ENCODE data around the gene CDRT15.
"Not testable (repeated sequence)": the region's sequence is repeated elsewhere in the genome, so short reads cannot be mapped to it uniquely, and the experiment has no call there.

CDRT15 gene

DNA sequence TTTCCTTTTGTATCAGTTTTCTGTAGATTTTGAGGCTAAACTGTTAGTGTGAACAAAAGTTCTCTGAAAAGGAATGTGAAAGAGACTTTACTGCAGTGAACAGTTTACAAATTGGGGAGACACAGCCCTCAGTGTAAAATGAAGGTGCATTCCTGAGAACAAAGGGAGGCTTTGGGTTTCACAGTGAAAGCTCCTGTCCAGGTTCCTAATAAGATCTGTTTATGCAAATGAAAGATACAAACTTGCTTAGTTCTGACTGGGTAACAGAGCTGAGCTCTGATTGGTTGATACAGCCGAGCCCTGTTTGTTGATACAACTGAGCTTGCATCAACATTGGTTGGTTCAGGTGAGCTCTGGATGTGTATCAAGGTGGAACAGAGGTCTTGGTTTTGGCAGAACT lies 8.3 kb upstream of the CDRT15 start:
- Histone ChIP-seq H3K4me1 (ENCODE audit: low read depth, poor library complexity, severe bottlenecking) (no peaks in the 10 kb centered on the region), H3K4me2 (no peak overlapping the region), H3K36me3 (ENCODE audit: insufficient read depth) (no peaks in the 10 kb centered on the region), H4K20me1 (ENCODE audit: insufficient read depth) (no peaks in the 10 kb centered on the region), H3K4me3 (IDR thresholded peaks at IDR 0.05; ENCODE audit: insufficient read depth, low read depth, low read length) (no peak overlapping the region), H3K27ac (no peak overlapping the region), H3K27me3 (ENCODE audit: insufficient read depth, low read depth) (no peaks in the 10 kb centered on the region), H2AFZ (ENCODE audit: low read depth) (no peak overlapping the region), H3K79me2 (ENCODE audit: insufficient read depth, low read depth) (no peaks in the 10 kb centered on the region), H3K9ac (no peak overlapping the region)
- TF ChIP-seq, protein P1, sequence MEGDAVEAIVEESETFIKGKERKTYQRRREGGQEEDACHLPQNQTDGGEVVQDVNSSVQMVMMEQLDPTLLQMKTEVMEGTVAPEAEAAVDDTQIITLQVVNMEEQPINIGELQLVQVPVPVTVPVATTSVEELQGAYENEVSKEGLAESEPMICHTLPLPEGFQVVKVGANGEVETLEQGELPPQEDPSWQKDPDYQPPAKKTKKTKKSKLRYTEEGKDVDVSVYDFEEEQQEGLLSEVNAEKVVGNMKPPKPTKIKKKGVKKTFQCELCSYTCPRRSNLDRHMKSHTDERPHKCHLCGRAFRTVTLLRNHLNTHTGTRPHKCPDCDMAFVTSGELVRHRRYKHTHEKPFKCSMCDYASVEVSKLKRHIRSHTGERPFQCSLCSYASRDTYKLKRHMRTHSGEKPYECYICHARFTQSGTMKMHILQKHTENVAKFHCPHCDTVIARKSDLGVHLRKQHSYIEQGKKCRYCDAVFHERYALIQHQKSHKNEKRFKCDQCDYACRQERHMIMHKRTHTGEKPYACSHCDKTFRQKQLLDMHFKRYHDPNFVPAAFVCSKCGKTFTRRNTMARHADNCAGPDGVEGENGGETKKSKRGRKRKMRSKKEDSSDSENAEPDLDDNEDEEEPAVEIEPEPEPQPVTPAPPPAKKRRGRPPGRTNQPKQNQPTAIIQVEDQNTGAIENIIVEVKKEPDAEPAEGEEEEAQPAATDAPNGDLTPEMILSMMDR (conservative IDR thresholded peaks at IDR 0.05; ENCODE audit: low read depth, low read length) = no peak

DNA sequence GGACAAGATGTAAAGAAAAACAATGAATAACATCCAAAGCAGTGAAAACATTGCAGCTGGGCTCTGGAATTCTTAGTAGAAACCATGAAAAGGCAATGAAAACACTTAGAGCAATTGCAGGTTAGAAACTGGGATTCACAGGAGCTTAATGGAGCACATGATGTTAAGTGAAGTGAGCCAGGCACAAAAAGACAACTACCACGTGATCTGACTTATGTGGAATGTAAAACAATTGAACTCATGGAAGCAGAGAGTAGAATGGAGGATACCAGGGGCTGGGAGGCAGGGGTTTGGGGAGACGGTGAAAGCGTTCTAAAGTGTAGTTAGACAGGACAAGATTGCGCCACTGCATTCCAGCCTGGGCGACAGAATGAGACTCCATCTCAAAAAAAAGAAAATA lies 2.6 kb upstream of the CDRT15 start:
- not testable (repeated sequence) for H3K27ac ChIP-seq; H2AFZ ChIP-seq (ENCODE audit: low read depth); H4K20me1 ChIP-seq (ENCODE audit: insufficient read depth); H3K79me2 ChIP-seq (ENCODE audit: insufficient read depth, low read depth); H3K4me3 ChIP-seq (IDR thresholded peaks at IDR 0.05; ENCODE audit: insufficient read depth, low read depth, low read length); H3K36me3 ChIP-seq (ENCODE audit: insufficient read depth); H3K4me1 ChIP-seq (ENCODE audit: low read depth, poor library complexity, severe bottlenecking); H3K9ac ChIP-seq; H3K4me2 ChIP-seq; H3K27me3 ChIP-seq (ENCODE audit: insufficient read depth, low read depth)

DNA sequence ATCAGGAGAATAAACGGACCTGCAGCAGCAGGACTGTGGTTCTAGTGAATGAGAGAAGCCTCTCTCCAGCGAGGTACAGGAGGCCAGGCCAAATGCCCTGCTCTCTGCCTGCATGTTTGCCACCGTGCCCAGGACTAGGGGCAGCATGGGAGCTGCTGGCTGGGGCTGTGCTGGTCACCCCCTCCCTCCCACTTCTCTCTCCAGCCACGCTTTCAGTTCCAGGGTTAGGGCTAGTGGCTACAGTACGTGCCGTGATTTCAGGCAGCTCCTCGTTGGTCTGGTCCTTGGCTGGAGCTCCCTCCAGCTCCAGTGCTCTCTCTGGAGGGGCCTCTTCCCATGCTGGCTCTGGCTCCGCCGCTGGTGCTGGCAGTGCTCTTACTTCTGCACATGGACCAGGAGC lies 630 bp downstream of the CDRT15 start:
- not testable (repeated sequence) for H3K36me3 ChIP-seq (ENCODE audit: insufficient read depth); H3K4me3 ChIP-seq (IDR thresholded peaks at IDR 0.05; ENCODE audit: insufficient read depth, low read depth, low read length); H3K9ac ChIP-seq; H3K4me2 ChIP-seq; H3K27ac ChIP-seq; H2AFZ ChIP-seq (ENCODE audit: low read depth); H3K4me1 ChIP-seq (ENCODE audit: low read depth, poor library complexity, severe bottlenecking); H4K20me1 ChIP-seq (ENCODE audit: insufficient read depth); H3K79me2 ChIP-seq (ENCODE audit: insufficient read depth, low read depth); H3K27me3 ChIP-seq (ENCODE audit: insufficient read depth, low read depth)

DNA sequence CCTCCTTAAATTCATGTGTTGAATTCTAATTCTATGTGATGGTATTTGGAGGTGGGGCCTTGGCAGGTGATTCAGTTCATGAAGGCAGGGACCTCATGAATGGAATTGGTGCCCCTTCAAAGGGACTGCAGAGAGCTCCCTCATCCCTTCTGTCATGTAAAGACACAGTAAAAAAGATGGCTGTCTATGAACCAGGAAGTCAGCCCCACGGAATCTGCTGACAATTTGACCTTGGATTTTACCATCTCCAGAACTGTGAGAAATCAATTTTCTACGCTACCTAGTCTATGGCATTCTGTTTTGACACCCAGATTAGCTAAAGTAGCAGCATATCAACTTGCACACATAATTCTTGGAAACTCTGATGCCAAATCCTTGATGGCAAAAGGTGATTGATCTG lies 1.6 kb downstream of the CDRT15 start:
- not testable (repeated sequence) for H3K79me2 ChIP-seq (ENCODE audit: insufficient read depth, low read depth); H3K9ac ChIP-seq; H3K36me3 ChIP-seq (ENCODE audit: insufficient read depth); H3K27me3 ChIP-seq (ENCODE audit: insufficient read depth, low read depth); H3K4me3 ChIP-seq (IDR thresholded peaks at IDR 0.05; ENCODE audit: insufficient read depth, low read depth, low read length); H2AFZ ChIP-seq (ENCODE audit: low read depth); H4K20me1 ChIP-seq (ENCODE audit: insufficient read depth); H3K4me2 ChIP-seq; H3K4me1 ChIP-seq (ENCODE audit: low read depth, poor library complexity, severe bottlenecking); H3K27ac ChIP-seq

DNA sequence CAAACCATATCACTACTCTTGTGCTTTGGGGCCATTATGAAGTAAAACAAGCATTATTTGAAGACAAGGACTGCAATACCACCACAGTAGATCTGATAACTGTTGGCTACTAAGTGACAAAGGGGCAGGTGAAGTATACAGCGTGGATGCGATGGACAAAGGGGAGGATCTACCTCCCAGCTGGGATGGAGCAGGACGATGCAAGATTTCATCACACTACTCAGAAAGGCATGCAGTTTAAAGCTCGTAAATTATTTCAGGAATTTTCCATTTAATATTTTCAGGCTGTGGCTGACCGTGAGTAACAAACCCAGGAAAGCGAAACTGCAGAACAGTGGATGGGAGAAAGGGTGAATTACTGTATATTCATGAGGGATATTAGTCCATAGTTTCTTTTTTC lies 5.5 kb downstream of the CDRT15 start:
- not testable (repeated sequence) for H3K36me3 ChIP-seq (ENCODE audit: insufficient read depth); H3K4me2 ChIP-seq; H3K4me3 ChIP-seq (IDR thresholded peaks at IDR 0.05; ENCODE audit: insufficient read depth, low read depth, low read length); H3K9ac ChIP-seq; H3K4me1 ChIP-seq (ENCODE audit: low read depth, poor library complexity, severe bottlenecking); H2AFZ ChIP-seq (ENCODE audit: low read depth); H3K27ac ChIP-seq; H3K27me3 ChIP-seq (ENCODE audit: insufficient read depth, low read depth); H4K20me1 ChIP-seq (ENCODE audit: insufficient read depth); H3K79me2 ChIP-seq (ENCODE audit: insufficient read depth, low read depth)

DNA sequence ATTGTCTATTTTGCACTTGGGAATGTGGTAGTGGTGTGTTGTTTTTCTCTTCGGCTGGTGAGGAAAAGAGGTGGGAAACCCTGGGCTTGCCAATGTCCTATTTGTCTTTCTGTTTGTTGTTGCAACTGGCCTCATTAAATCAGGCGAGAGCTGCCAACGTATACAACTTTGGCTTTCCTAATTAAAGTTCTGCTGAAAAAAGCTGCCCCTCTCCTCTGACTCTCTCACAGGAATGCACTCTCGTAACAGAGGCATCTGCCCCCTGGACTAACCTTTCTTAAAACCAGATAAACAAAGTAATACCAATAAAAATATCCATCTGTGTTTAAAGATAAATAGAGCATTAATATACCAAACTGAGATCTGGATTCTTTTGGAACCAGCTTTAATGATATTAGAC lies 7.8 kb downstream of the CDRT15 start:
- TF ChIP-seq, protein P1 (conservative IDR thresholded peaks at IDR 0.05; ENCODE audit: low read depth, low read length) = no peak
- H3K4me3 ChIP-seq (IDR thresholded peaks at IDR 0.05; ENCODE audit: insufficient read depth, low read depth, low read length) = no peak overlapping the region
- H3K79me2 ChIP-seq (ENCODE audit: insufficient read depth, low read depth) = no peaks in the 10 kb centered on the region
- no peaks in the 10 kb centered on the region for H3K27me3 ChIP-seq (ENCODE audit: insufficient read depth, low read depth)
- H3K36me3 ChIP-seq (ENCODE audit: insufficient read depth) = no peaks in the 10 kb centered on the region
- no peak overlapping the region for H2AFZ ChIP-seq (ENCODE audit: low read depth)
- no peaks in the 10 kb centered on the region for H4K20me1 ChIP-seq (ENCODE audit: insufficient read depth)
- H3K9ac ChIP-seq = no peak overlapping the region
- no peak overlapping the region for H3K4me2 ChIP-seq
- H3K27ac ChIP-seq = no peak overlapping the region
- no peaks in the 10 kb centered on the region for H3K4me1 ChIP-seq (ENCODE audit: low read depth, poor library complexity, severe bottlenecking)
